NCI-H146 treated with DMSO at 0.1 percent for 48 hours (cell line): Measurements from ENCODE around the gene TRPM3.
"Not testable (repeated sequence)": the region's sequence is repeated elsewhere in the genome, so short reads cannot be mapped to it uniquely, and the experiment has no call there.

Source experiments
- DNase-seq: peaks from one replicate; lab custom pipeline; 2025; ENCODE audit not compliant: unreplicated experiment; lab: John Stamatoyannopoulos, UW

TRPM3 gene

DNA sequence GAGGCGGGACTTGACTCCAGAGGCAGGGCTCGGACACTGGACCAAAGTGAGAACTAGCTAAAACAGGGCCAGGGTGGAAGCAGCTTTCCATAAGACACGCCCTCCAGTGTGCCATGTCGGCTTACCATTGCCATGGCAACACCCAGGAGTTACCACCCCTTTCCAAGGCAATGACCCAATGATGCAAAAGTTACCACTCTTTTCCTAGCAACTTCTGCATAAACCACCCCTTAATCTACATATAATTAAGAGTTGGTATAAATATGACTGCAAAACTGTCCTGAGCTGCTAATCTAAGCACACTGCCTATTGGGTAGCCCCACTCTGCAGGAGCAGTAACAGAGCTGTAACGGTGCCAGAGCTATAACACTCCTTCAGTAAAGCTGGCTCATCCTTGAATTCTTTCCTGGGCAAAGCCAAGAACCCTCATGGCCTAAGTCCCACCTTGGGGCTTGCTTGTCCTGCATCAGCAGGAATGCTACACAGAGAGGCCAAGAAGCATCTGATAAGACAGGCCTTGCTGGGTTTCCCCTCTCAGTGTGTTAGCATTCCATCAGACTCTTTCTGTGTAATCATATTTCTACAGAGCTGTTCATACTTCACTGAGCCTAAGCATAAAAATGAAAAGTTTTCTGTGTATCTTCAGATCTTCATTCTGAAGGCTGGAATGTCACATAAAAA is 444.2 kb downstream of the TRPM3 start:
- no peak for DNase-seq

DNA sequence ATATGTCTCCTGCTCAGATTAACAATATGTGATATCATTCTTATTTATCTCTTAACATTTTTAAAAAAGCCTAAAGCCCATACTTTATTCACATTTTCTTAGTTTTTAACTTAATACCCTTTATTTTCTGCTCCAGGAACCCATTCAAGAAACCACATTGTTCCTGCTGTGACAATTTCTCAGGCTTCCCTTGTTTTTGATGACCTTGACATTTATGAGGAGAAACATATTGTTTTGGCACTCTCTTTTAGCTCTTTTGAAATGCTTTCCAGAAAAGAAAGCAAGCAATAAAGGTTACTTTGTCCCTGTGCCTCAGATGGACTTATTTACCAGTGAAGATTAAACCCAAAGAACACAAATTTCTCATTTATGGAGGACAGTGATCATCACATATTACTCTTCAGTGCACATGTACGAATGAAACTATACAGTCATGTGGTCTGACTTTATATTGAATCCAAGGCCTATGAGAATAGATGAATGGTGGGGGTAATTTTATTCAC is 445.5 kb downstream of the TRPM3 start:
- DNase-seq: no peak

DNA sequence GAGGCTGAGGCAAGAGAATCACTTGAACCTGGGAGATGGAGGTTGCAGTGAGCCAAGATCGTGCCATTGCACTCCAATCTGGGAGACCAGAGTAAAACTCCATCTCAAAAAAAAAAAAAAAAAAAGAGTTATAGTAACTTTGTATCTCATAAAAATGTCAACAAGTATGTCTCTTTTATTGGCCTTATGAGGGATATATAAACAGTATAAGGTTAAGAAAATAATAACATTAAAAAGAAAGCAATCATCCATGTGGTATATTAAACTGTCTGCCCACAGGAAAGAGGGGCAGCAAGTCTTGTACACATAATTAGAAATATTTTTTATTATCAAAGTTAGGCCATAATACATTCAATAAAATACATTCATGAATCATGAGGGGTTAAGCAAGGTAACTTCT is 447.6 kb downstream of the TRPM3 start:
- no peak for DNase-seq

DNA sequence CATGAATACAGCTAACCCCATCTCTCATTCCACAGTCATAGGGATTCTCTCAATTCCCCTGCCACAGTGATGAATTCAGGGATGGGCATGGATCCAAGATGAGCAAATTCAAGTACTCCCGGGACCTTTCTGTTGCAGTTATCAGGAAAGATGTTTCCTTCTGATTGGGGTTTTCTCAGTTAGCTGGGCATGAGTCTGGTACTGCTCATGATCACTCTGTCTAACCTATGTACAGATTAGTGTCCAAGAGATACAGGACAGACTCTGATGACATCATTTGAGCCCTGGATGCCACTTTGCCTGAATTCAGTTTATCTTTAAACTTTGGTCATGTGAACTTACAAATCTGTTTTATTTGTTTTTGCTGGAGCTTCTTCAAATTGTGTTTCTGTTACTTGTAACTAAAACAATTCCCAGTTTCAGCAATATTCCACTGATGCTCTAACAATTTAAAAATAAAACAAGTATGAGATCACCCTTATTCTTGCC is 449.2 kb downstream of the TRPM3 start:
- no peak for DNase-seq

DNA sequence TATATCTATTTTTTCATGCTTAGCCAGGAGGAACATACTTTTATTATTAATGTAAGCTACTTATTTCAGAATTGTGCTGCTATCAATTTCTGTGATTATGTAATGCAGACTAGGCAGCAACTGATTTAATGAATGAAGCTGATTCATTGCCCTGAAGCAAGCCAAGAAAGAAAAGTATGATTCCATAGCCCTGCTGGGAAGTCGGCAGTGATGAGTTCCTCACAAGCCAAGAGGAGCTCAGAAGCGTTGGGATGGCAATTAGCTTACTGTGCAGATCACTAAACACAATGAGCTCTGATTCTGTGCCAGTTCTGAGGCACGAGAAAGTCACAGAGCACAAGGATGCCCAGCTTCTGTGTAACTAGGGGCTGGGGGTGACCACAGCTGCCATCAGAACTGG is 452.7 kb downstream of the TRPM3 start:
- no peak for DNase-seq

DNA sequence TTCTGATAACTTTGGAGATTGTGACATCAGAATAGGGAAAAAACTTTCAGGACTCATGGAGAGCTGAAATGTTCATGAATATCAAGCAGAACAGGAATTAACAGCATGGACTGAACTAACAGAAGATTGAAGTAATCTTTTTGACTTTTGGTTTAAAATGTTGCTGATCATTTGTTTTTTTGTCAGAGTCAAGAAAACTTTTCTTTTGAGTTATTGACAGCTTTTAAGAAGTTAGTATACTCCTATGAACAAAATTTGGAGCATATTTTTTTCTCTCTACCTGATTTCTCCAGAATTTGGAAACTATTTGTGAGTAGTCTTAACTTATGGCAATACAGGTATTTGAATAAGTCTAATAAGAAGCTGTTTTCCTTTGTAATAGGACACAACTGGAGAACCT is 462.7 kb downstream of the TRPM3 start:
- no peak for DNase-seq

DNA sequence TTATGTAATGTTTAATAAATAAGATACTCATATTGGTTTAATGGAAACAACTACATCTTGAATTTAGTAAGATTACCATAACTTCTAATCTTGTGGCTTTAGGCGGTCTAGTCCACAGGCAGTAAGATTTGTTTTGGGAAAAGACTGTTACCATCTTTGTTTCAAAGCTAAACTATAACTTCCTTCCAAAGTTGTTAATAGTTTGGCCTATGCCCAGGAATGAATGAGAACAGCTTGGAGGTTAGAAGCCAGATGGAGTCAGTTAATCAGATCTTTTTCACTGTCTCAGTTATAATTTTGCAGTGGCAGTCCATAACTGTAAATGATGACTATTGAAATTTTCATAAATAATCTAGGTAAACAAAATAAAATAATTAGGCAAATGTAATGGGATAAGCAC is 465.1 kb downstream of the TRPM3 start:
- DNase-seq: no peak

DNA sequence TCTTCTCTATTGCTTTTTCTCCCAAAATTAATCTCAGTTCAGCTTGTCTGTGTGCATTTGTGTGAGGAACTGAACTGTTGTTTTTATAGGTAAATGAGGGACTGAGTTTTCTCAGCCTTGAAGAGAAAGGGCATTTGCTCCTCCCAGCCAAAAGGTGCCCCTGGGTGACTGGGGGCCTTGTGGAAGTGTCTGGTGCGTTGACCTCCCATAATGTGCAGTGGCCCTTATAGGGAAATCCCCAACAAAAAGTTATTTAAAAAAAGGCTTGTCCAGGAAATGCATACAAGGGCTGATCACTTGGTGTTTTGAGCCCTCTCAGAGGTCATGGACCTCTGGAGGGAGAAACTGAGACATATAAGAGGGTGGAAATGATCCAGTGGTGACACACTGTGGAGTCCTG is 467.3 kb downstream of the TRPM3 start:
- DNase-seq: no peak

DNA sequence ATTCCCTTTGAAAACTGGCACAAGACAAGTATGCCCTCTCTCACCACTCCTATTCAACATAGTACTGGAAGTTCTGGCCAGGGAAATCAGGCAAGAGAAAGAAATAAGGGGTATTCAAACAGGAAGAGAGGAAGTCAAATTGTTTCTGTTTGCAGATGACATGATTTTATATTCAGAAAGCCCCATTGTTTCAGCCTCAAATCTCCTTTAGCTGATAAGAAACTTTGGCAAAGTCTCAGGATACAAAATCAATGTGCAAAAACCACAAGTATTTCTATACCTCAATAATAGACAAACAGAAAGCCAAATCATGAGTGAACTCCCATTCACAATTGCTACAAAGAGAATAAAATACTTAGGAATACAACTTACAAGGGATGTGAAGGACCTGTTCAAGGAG is 476.8 kb downstream of the TRPM3 start:
- not testable (repeated sequence) for DNase-seq

DNA sequence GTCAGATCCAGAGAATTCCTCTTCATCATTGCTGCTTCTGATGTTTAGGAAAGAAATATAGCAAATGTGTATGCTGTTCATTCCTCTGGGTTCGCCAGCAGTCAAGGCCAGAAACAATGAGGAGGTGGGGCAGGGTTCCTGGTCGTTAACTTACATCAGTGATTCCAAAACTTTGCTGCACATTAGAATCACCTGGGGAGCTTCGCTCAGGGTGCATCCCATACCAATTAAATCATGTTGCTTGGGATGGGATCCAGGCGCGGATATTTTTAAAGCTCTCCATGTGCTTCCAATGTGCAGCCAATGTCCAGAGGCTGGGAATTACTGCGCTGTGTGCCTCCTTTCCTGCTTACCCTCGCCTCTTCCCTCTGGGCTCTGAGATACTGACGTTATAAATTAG is 479.1 kb downstream of the TRPM3 start:
- no peak for DNase-seq

DNA sequence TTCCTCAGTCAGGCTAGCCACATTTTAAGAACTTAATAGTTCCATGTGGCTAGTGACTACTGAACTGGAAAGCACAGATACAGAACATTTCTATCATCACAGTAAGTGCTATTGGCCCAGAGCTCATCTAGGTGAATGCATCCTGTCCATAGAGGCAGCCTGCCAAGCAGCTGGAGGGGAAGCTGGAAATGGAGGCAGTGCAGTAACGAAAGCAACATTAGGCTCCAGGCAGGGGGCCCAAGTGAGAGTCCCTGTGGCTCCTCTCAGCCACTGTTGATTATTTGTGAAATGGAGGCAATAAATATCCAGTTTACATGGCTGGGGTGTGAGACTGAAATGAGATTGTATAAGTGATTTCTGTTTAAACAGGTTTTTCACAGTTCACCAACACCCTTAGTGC is 479.8 kb downstream of the TRPM3 start:
- DNase-seq: no peak

DNA sequence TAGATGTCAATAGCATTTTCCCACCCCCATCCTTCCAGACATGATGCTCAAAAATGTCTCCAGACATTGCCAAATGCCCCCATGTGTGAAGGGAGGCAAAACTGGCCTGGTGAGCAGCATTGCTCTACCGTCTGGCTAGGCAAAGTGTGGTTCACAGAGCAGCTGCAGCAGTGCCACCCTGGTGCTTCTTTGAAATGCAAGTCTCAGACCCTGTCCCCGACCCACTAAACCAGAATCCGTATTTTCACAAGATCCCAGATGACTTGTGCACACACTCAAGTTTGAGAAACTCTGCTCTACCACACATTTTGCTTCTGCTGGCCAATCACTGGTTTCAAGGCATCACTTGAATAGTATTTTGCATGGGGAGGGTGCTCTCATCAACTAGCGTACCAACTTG is 480.4 kb downstream of the TRPM3 start:
- DNase-seq: no peak

DNA sequence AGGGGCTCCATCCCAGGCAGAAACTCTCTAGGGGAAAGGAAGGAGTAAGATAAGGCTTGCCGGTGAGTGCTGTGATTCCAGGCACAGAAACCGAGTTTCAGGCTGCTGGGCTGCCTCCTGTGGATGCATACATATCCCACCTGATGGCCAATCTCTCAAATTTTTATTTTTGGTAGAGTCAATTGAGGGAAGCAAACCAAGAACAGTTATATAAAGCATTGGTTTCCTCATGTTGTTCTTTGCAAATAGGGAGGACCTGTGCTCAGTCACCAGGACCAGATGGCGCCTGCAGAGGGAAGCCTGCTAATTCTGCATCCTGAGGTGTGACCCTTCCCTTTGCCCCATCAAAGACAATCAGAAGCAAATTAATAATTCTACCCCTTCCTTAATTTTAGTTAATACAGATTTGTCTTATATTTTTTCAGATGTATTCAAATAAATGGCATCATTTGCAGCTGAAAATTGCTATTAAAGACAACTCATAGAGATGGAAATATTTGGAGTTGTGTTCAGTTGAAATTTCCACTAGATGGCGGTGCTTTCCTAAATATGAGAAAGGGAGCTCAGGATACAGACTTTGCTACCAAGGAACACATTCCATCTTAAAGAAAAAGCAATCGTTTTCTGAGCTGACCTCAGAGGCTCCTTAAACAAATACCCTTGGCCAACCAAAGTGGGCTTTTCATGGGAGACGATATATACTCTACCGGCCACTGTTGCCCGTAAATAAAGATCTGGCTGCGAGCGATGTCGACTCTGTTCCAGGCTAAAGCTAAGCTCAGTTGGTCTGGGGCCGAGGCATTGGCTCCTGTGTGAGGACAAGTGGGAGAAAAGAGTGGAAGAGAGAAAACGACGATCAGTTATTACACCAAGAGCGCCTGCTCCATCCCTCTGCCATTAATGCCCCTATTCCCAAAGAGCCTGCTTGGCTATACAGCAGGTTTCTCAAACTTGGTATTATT is 481.3 kb downstream of the TRPM3 start:
- no peak for DNase-seq

DNA sequence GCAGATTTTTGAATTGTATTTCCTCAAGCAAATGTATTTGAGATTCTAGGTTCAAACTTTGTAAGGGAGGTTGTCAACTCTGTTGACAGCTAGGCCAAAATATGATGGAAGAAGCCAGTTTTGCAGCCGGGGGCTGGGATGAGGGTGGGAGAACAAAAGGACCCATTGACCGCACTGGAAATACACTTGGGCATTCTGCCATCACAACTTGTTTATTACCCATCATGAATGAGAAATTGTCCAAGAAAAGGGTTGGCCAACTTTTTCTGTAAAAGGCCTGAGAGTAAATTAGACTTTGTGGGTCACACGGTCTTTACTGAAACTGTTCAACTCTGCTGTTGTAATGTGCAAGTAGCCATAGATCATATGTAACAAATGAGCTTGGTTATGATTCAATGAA is 485.6 kb downstream of the TRPM3 start:
- no peak for DNase-seq

DNA sequence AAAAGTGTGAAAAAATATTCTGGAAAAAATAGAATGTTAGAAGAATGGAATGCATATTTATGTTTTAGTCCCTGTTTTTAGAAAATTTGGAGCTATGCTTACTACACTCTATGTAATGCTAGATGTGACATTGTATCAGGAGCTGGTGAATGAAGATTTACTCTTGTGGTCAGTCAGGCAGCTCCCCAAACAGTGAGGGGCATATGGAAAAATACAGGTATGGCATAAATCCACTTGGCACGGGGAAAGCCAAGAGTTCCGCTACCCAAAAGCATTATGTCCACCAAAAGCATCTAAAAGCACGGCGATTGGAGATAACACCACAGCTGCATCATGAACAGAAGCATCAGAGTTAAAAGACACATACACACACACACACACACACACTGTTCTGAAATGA is 486.7 kb downstream of the TRPM3 start:
- DNase-seq: no peak

DNA sequence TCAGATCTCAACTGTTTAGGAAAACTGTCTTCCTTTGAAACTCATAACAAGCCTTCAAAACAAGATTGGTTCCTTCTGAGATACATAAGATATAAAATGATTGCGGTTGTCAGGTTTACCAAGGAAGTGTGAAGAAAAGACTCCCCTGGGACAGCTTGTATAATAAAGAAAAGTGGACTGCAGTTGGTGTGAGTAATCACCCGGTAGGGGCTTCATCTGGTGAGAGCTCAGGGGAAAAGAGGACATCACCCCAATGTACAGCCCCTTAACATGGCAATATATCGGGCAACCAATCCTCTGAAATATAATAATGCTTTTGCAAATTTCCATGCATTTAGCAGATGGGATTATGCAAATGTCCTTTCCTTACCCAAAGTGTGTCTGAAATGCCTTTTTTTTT is 490.4 kb downstream of the TRPM3 start:
- DNase-seq: no peak

DNA sequence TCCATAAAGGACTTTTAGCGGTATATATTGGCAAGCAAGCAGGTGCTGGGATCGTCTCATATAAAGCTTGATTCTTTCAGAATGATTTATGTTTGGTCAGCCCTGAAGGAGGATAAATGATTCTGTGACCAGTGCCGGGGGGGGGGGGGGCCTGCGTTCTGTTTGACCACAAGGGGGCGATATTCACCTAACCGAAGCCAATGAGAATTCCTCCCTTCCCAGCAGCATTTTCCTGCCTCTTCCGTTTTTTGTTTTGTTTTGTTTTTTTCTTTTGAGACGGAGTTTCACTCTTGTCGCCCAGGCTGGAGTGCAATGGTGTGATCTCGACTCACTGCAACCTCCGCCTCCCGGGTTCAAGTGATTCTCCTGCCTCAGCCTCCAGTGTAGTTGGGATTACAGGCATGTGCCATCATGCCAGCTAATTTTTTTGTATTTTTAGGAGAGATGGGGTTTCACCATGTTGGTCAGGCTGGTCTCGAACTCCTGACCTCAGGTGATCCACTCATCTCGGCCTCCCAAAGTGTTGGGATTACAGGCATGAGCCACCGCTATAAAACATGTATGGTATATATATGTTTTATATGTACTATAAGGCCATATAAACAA is 492.2 kb downstream of the TRPM3 start:
- DNase-seq: not testable (repeated sequence)

DNA sequence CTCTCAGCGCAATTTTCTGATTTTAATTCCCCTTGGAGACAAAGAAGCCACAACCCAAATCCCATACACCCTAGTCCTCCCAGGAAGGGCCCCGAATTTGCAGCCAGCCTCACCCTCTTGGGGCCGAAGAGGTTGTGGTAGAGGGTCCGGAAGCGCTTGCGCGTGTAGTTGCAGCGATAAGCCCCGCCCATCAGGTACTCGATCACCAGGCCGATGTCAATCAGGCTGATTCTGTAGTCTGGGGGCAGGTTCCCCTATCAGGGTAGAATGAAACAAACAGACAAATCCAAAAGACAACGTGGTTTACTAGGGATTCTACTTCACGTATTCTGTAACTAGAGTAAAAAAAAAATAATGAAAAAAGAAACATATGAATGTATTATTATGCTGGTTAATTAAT is 496.3 kb downstream of the TRPM3 start:
- no peak for DNase-seq

DNA sequence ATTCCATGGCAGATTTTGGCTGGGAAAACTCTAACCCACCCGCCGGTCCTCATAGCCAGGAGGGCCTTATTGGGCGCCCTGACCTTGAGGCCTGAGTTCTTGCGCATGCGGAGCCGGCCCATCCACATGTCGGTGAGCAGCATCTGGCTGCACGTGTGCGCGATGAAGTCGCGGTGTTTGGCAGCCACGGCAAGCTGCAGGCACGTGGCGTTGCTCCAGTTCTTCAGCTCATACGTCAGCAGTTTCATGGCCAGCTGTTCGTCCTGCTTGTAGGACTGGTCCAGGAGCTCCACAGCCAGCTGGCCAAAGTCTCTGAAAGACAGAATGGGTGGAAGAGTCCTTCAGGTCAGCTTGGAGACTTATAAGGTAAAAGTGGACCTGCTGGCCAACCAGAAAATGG is 502.6 kb downstream of the TRPM3 start:
- no peak for DNase-seq

DNA sequence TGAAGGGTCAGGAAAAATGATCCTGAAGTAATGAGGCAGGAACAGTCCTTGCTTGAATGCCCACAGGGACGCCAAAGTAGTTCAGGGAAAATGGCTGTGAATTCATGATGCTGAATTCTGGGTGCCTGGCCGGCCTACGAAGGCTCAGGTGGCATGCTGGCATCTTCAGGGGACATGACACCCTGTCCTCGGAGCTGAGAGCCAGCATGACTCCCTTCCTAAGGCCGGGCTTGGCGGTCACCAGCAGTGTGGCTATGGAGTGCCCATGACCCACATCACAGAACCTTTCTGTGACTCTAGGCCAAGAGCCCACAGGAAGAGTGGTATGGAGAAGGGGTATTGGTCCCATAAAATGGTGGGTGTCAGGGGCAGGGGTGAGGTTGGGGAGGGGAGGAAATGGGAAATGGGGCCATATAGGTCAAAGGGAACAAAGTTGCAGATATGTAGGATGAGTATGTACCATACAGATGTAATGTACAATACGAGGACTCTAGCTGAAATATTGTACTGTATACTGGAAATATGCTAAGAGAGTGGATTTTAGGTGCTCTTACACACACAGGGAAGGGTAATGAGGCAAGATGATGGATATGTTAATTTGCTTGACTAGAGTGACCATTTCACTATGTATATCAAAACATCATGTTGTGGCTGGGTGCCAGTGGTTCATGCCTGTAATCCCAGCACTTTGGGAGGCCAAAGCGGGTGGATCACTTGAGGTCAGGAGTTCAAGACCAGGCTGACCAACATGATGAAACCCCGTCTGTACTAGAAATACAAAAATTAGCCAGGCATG is 504.2 kb downstream of the TRPM3 start:
- DNase-seq: no peak
